HG02798 (cell line): ENCODE results near the gene SMARCC2.
A peak's percentile ranks its signal among the peaks of the same experiment; 100 is the strongest.

ENCODE experiments used
- ATAC-seq: cut with Tn5 transposase; IDR thresholded peaks from one replicate; pipeline ENCODE4 v1.9.1; 2021; ENCODE audit warnings: mild to moderate bottlenecking; ENCODE audit not compliant: unreplicated experiment, poor library complexity

Gene SMARCC2

DNA sequence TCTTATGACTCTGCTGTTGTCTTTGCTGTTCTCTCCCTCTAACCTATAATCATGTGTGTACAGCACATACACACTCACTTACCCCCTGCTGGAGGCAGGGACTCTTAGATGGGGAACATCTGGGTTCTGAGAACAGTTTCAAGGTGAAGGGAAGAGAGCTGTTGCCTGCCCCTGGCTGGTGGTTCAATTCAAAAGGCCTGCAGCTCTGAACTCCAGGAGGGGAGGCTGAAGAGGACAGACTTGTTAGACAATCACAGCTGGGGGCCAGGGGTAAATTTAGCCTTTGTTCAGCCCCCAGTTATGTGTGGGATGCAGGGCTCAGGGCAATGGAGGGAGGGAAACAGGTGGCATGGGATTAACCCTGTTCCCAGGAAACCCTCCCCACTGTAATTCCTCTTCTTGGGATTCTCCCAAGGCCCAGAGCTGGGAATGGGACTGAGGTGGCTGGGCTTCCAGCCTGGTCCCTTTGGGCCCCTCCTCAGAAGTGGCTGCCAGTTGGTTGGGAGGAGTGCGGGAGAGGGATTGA is 35.0 kb downstream of the SMARCC2 start:
- no peak for ATAC-seq

GRCh38 chr12:56153678-56154065 is 35.6 kb downstream of the SMARCC2 start:
- no peak for ATAC-seq

DNA sequence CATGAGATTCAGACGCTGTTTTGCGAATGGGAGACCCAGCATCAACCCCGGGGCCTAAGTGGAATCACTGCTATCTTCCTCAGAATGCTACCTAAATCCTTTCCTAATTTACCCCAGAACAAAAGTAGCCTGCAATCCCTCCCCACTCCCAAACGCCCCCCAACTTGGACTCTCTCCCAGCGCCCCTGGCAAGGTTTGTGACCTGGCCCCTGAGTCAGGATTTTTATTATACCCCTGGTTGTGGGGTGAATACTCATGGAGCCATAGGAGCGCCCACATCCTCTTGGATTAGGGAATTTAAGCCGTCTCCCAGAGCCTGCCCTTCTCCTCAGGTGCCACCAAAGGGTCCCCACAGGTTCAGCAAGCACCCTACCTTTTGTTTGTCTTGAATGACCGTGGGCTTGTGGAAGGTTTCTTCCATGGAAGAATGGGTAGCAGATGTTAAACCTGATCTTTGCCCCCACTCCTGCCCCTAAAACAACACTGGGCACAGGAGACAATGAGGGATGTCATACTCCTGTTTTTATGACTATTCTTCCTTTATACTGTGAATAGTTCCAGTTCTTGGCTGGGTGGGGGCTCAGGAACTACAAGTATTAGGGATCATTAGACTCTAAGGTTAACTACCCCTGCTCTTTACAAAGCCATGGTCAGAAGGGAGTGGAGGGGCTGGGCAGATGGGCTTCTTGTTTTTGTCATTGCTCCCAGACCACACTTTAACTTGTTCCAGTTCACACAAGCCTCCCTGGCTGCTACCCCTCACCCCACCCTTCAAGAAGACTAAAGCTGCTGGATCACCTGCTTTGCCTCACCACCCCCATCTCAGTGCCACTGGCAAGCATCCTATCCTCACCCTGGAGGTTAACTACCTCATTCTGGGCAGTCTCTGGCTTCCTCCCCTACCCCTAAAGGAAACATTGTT is 36.3 kb downstream of the SMARCC2 start:
- ATAC-seq: no peak

DNA sequence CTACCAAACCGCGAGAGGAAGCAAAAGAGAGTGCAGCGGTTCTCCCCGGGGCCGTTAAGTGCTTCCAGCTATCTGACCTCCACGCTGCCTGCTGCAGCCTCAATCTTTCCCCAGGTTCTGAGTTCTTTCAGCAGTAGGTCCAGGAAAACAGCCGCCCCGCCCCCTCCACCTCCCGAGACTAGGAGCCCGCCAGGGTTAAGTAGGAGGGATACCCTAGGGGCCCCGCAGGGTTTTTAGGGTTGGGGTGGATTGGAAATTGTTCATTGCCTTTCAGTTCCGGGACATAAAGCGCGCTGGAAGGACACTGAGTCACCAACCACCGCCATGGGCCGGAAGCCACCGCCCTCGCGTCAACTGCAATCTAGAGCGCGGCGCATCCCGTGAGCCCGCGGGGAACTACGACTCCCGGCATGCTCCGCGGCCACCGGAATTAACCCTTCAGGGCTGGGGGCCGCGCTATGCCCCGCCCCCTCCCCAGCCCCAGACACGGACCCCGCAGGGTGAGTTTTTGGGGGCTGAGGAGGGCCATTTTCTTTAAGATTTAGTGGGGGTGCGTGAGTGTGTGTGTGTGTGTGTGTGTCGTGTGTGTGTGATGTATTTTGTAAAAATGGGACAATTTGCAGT is 37.0 kb downstream of the SMARCC2 start, which contains the start of gene MYL6B:
Gene MYL6B, plus strand, starts transcription at position 456 of the 624 bp plus-strand sequence. CDS start 1,332 bp downstream, outside the sequence.
- peak; percentile 95 for ATAC-seq

GRCh38 chr12:56151672-56152131 is 37.6 kb downstream of the SMARCC2 start:
- ATAC-seq: peak; percentile 52

DNA sequence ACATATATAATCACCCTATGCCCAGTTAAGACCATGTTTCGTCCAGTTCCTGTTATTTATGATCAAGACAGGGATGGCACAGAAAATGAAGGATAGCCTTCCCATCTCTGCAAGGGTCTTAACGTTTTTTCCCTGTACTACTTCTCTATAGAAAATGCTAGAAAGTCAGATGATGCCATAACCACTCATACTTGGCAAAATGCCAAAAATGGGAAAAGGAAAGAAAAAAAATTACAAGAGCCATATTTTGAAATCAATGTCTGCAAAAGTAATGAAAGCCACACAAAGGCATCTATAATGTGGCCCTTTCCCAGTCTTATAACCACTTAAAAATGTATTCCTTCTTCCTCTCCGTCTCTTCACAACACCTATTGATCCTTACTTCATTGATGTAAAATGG is 38.7 kb downstream of the SMARCC2 start:
- no peak for ATAC-seq

- ATAC-seq: no peak
Measured at GRCh38 chr12:56146492-56147460, 42.5 kb downstream of the SMARCC2 start.

DNA sequence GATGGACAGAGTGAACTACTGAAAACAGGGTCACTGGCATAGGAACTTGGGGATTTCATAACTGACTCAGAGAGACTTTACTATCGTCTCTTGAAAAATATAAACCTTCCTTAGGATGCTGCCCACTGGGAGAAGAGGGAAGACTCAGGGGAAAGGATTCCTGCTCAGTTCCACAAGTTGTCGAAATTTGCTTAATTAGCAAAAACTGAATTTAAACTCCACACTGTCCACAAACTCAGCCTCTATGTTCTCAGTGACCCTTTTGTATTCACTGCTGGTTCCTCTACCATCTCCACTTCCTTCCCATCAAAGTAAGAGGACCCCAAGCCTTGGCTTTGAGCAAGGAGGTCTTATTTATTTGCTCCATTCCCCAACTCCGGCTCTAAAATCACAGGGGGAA is 44.1 kb downstream of the SMARCC2 start:
- no peak for ATAC-seq

DNA sequence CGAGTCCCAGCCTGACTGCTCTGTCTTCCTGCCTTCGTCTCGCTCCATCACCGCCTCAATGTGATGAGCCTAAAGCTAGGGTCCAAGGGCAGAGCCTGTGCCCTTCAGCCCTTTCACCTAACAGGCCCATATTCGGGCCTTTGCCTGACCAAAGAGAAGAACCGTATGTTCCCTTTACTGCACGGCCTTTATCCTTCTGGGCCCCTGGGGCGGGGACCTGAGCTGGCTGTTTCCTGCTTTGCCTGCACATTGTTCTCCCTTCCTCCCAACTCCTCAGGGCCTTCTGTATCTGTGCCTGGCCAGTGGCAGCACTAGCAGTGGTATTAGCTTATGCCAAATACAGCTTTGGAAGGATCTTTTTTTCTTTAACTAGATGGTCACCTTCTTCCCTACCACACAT is 45.4 kb downstream of the SMARCC2 start:
- no peak for ATAC-seq

- ATAC-seq: no peak
Measured at GRCh38 chr12:56143217-56143616, 46.1 kb downstream of the SMARCC2 start.

DNA sequence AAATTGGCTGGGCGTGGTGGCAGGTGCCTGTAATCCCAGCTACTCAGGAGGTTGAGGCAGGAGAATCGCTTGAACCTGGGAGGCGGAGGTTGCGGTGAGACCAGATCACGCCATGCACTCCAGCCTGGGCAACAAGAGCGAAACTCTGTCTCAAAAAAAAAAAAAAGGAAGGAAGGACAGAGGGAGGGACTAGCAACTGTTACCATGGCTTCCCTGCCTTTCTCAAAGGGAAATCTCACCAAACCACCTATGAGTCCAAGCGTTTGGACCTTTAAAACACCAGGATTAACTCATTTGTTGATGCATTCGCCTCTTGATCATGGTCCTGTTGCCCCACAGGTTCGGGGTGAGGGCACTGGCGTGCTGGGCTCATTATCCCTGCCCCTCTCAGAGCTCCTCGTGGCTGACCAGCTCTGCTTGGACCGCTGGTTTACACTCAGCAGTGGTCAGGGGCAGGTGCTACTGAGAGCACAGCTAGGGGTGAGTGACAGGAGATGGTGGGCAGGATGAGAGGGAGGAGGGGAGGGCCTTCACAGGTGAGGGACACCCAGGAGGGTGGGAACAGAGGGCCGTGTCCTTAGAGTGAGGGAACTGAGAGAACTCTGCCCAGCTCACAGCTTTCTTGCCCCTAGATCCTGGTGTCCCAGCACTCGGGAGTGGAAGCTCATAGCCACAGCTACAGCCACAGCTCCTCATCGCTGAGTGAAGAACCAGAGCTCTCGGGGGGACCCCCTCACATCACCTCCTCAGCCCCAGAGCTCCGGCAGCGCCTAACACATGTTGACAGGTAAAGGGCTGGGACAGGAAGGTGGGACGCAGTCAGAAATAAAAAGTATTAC is 47.1 kb downstream of the SMARCC2 start:
- ATAC-seq: no peak

DNA sequence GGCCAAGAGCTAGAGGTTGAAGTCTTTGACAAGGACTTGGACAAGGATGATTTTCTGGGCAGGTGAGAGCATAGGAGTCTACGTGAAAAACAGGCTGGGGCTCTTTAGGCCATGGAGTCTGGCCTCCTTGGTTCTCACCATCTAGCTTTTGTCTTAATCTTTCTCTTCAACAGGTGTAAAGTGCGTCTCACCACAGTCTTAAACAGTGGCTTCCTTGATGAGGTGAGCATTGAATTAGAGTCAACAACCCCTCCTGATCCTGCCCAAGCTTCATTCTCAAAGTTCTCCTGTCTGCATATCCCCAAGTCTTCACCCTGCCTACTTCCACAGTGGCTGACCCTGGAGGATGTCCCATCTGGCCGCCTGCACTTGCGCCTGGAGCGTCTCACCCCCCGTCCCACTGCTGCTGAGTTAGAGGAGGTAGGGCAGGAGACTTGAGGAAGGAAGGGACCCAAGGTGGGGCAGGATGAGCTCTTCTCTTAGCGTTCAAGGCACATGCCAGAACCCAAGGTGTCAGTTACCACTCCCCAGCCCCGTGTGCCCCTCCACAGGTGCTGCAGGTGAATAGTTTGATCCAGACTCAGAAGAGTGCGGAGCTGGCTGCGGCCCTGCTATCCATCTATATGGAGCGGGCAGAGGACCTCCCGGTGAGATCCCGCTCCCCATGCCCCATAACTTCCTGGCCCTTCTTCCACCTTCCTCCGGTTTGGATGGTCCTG is 51.3 kb downstream of the SMARCC2 start:
- ATAC-seq: no peak

GRCh38 chr12:56134897-56135296 is 54.4 kb downstream of the SMARCC2 start:
- ATAC-seq: no peak

GRCh38 chr12:56130876-56131275 is 58.4 kb downstream of the SMARCC2 start:
- ATAC-seq: no peak

DNA sequence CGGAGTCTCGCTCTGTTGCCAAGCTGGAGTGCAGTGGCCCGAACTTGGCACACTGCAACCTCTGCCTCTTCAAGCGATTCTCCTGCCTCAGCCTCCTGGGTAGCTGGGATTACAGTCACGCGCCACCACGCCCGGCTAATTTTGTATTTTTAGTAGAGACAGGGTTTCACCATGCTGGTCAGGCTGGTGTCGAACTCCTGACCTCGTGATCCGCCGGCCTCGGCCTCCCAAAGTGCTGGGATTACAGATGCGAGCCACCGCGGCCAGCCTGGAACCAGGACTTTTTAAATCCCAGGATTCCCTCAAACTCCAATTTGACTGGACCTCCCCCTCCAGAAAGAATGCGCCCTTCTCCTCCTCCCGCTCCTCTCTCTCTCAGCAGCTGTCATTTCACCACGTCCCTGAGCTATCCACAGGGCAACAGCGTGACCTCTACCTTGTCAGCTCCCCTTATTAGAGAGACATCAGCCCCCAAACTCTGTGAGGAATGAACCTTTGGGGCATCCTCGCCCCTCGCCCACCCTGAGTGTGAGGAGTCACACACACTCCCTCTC is 59.3 kb downstream of the SMARCC2 start:
- no peak for ATAC-seq

GRCh38 chr12:56129206-56129941 is 59.9 kb downstream of the SMARCC2 start:
- peak; percentile 28 for ATAC-seq

GRCh38 chr12:56128670-56129205 is 60.5 kb downstream of the SMARCC2 start:
- no peak for ATAC-seq
